Testis (tissue), 2 donors: ENCODE data around the gene DDC.

Source experiments
- POLR2A ChIP-seq: fragments of 450-650 bp; IDR thresholded peaks from one replicate; pipeline ENCODE4 v1.6.1; 2017; ENCODE audit warnings: antibody characterized with exemption, mild to moderate bottlenecking, moderate library complexity
- TF ChIP-seq, protein P1 (sequence below), 3 experiments: fragments of 450-650 bp in 2 of 3; fragments of 200-600 bp in 1 of 3; sonication (generic) in 1 of 3; IDR thresholded peaks; one replicate each; pipeline ENCODE4 v1.5.1; 2016 to 2019; ENCODE audit warnings: antibody characterized with exemption in 3 of 3, mild to moderate bottlenecking in 2 of 3, moderate library complexity in 1 of 3

DNA sequence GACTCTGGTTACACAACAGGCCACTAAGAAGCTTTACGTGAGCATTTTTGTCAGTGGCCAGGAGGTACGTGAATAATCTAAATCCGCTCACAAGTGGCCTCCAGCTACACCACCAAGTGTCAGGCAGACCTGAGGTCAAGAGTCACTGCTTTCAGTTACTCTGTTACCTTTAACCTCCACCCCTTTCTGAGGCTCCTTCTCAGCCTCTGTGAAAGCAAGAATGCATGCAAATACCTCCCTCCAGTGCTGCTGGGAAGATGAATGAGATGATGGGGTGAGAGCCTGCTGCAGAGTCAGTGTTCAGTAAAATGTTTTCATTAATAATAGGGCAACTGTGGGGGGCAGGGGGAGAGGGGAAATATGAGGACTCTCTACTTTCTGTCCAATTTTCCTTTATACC, 11.2 kb downstream of the DDC start:
- TF ChIP-seq, protein P1, sequence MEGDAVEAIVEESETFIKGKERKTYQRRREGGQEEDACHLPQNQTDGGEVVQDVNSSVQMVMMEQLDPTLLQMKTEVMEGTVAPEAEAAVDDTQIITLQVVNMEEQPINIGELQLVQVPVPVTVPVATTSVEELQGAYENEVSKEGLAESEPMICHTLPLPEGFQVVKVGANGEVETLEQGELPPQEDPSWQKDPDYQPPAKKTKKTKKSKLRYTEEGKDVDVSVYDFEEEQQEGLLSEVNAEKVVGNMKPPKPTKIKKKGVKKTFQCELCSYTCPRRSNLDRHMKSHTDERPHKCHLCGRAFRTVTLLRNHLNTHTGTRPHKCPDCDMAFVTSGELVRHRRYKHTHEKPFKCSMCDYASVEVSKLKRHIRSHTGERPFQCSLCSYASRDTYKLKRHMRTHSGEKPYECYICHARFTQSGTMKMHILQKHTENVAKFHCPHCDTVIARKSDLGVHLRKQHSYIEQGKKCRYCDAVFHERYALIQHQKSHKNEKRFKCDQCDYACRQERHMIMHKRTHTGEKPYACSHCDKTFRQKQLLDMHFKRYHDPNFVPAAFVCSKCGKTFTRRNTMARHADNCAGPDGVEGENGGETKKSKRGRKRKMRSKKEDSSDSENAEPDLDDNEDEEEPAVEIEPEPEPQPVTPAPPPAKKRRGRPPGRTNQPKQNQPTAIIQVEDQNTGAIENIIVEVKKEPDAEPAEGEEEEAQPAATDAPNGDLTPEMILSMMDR (IDR thresholded peaks at IDR 0.05), result no peak
- TF ChIP-seq POLR2A, result no peak
